Stomach smooth muscle (tissue), 2 donors: Measurements from ENCODE around the gene NFIL3.

Source experiments
- H3K27ac ChIP-seq: one replicate; pipeline ENCODE4 v1.7.0; 2013; ENCODE audit warnings: mild to moderate bottlenecking, low read length, inconsistent platforms
- H3K27me3 ChIP-seq, 2 donors: one replicate each; pipeline ENCODE4 v1.7.0; 2013; ENCODE audit warnings: low read length in 2 of 2; ENCODE audit not compliant: insufficient read depth in 2 of 2, control insufficient read depth in 1 of 2
- H3K36me3 ChIP-seq, 2 donors: one replicate each; pipeline ENCODE4 v1.7.0; 2013; ENCODE audit warnings: low read length in 2 of 2; ENCODE audit not compliant: control insufficient read depth in 2 of 2, insufficient read depth in 2 of 2
- H3K4me1 ChIP-seq: one replicate; pipeline ENCODE4 v1.7.0; 2013; ENCODE audit warnings: low read length; ENCODE audit not compliant: control insufficient read depth, insufficient read depth
- H3K4me3 ChIP-seq, 2 donors: one replicate each; pipeline ENCODE4 v1.7.0; 2013; ENCODE audit warnings: low read length in 2 of 2
- H3K9ac ChIP-seq, 2 donors: one replicate each; pipeline ENCODE4 v1.7.0; 2013; ENCODE audit warnings: low read length in 2 of 2, mild to moderate bottlenecking in 1 of 2
- H3K9me3 ChIP-seq, 2 donors: one replicate each; pipeline ENCODE4 v1.7.0; 2013; ENCODE audit warnings: low read length in 2 of 2; ENCODE audit not compliant: control insufficient read depth in 2 of 2
- donor health status: healthy.
- donor health status: Pancreatic carcinoma.

The NFIL3 gene

GRCh38 chr9:91411096-91411771 is 12.4 kb downstream of the NFIL3 start:
- H3K4me3 ChIP-seq = no peak overlapping the region
- H3K4me1 ChIP-seq = no peaks in the 10 kb centered on the region
- no peak overlapping the region for H3K9ac ChIP-seq
- no peaks in the 10 kb centered on the region for H3K27me3 ChIP-seq
- H3K27ac ChIP-seq = no peak overlapping the region
- H3K36me3 ChIP-seq = peaks cover 18 to 27% of the 10 kb centered on the region in 2 donors
- no peaks in the 10 kb centered on the region for H3K9me3 ChIP-seq

- Histone ChIP-seq H3K4me1 (no peaks in the 10 kb centered on the region), H3K27me3 (no peaks in the 10 kb centered on the region), H3K27ac (no peak overlapping the region), H3K9ac (no peak overlapping the region), H3K36me3 (peaks cover 18 to 27% of the 10 kb centered on the region in 2 donors), H3K4me3 (no peak overlapping the region), H3K9me3 (no peaks in the 10 kb centered on the region)
Observed at GRCh38 chr9:91410161-91410560, 13.5 kb downstream of the NFIL3 start.

GRCh38 chr9:91408475-91408874 is 15.2 kb downstream of the NFIL3 start:
- Histone ChIP-seq H3K4me1 (no peaks in the 10 kb centered on the region), H3K27me3 (no peaks in the 10 kb centered on the region), H3K9ac (no peak overlapping the region), H3K9me3 (no peaks in the 10 kb centered on the region), H3K36me3 (peaks cover 18 to 27% of the 10 kb centered on the region in 2 donors), H3K4me3 (no peak overlapping the region), H3K27ac (no peak overlapping the region)

GRCh38 chr9:91407580-91408318 is 15.9 kb downstream of the NFIL3 start:
- Histone ChIP-seq H3K36me3 (peaks cover 18 to 27% of the 10 kb centered on the region in 2 donors), H3K9me3 (no peaks in the 10 kb centered on the region), H3K27ac (no peak overlapping the region), H3K27me3 (no peaks in the 10 kb centered on the region), H3K4me3 (no peak overlapping the region), H3K4me1 (no peaks in the 10 kb centered on the region), H3K9ac (no peak overlapping the region)

GRCh38 chr9:91405343-91406077 is 18.1 kb downstream of the NFIL3 start:
- no peaks in the 10 kb centered on the region for H3K27me3 ChIP-seq
- H3K36me3 ChIP-seq = peaks cover 18 to 24% of the 10 kb centered on the region in 2 donors
- H3K27ac ChIP-seq = no peak overlapping the region
- H3K9ac ChIP-seq = no peak overlapping the region
- H3K4me3 ChIP-seq = no peak overlapping the region
- H3K9me3 ChIP-seq = no peaks in the 10 kb centered on the region
- H3K4me1 ChIP-seq = no peaks in the 10 kb centered on the region

GRCh38 chr9:91403665-91404543 is 19.7 kb downstream of the NFIL3 start:
- peaks cover 6 to 8% of the 10 kb centered on the region in 2 donors for H3K36me3 ChIP-seq
- no peaks in the 10 kb centered on the region for H3K4me1 ChIP-seq
- H3K27ac ChIP-seq = no peak overlapping the region
- no peaks in the 10 kb centered on the region for H3K27me3 ChIP-seq
- no peaks in the 10 kb centered on the region for H3K9me3 ChIP-seq
- no peak overlapping the region for H3K4me3 ChIP-seq
- H3K9ac ChIP-seq = no peak overlapping the region

GRCh38 chr9:91398926-91399325 is 24.7 kb downstream of the NFIL3 start:
- Histone ChIP-seq H3K9ac (no peak overlapping the region), H3K36me3 (no peaks in the 10 kb centered on the region), H3K27me3 (no peaks in the 10 kb centered on the region), H3K27ac (no peak overlapping the region), H3K9me3 (no peaks in the 10 kb centered on the region), H3K4me1 (no peaks in the 10 kb centered on the region), H3K4me3 (no peak overlapping the region)

- H3K4me3 ChIP-seq = no peak overlapping the region
- no peak overlapping the region for H3K27ac ChIP-seq
- H3K27me3 ChIP-seq = no peaks in the 10 kb centered on the region
- no peaks in the 10 kb centered on the region for H3K4me1 ChIP-seq
- H3K9me3 ChIP-seq = no peaks in the 10 kb centered on the region
- no peak overlapping the region for H3K9ac ChIP-seq
- H3K36me3 ChIP-seq = no peaks in the 10 kb centered on the region
Observed at GRCh38 chr9:91395553-91396471, 27.8 kb downstream of the NFIL3 start.

GRCh38 chr9:91395106-91395552 is 28.5 kb downstream of the NFIL3 start:
- Histone ChIP-seq H3K27ac (no peak overlapping the region), H3K9me3 (no peaks in the 10 kb centered on the region), H3K36me3 (no peaks in the 10 kb centered on the region), H3K4me1 (no peaks in the 10 kb centered on the region), H3K4me3 (no peak overlapping the region), H3K9ac (no peak overlapping the region), H3K27me3 (no peaks in the 10 kb centered on the region)
